HepG2 (cell line): ENCODE results near the gene IPO9. TPM values are rescaled to one million over a fixed set of nuclear protein-coding genes. Genes with fewer than 3 reads are reported as not detected.

Source experiments
- HES4 ChIP-seq: sonication (generic); formaldehyde crosslinking; IDR thresholded peaks from 2 replicates; pipeline ENCODE4 v1.9.0; 2021; ENCODE audit warnings: mild to moderate bottlenecking, missing genetic modification reagents, borderline replicate concordance
- HMG20A ChIP-seq: IDR thresholded peaks from 2 replicates; pipeline ENCODE4 v1.6.1; 2016; ENCODE audit warnings: borderline replicate concordance
- LCORL ChIP-seq, 2 experiments: fragments of 450-650 bp in 1 of 2; sonication (generic) in 1 of 2; formaldehyde crosslinking in 1 of 2; IDR thresholded peaks; 2 replicates each; pipeline versions ENCODE4 v1.5.0 to v1.6.1; 2017 to 2020; ENCODE audit warnings: antibody characterized with exemption in 1 of 2, missing genetic modification reagents in 1 of 2
- MAF1 ChIP-seq: sonication (generic); formaldehyde crosslinking; IDR thresholded peaks from 2 replicates; pipeline ENCODE4 v1.5.0; 2020; ENCODE audit warnings: missing genetic modification reagents, borderline replicate concordance
- PPARG ChIP-seq: conservative IDR thresholded peaks from 2 replicates; pipeline ENCODE4 v1.6.1; 2016; ENCODE audit warnings: missing biosample characterization, missing genetic modification reagents
- PREB ChIP-seq: sonication (generic); formaldehyde crosslinking; IDR thresholded peaks from 2 replicates; pipeline ENCODE4 v1.4.0; 2020; ENCODE audit warnings: missing genetic modification reagents
- SNAPC4 ChIP-seq: sonication (generic); formaldehyde crosslinking; IDR thresholded peaks from 2 replicates; pipeline ENCODE4 v1.4.0; 2020; ENCODE audit warnings: mild to moderate bottlenecking, missing genetic modification reagents
- STAT6 ChIP-seq: sonication (generic); formaldehyde crosslinking; IDR thresholded peaks from 2 replicates; pipeline ENCODE4 v1.4.0; 2020; ENCODE audit warnings: missing genetic modification reagents, mild to moderate bottlenecking, borderline replicate concordance
- TBX3 ChIP-seq: fragments of 450-650 bp; IDR thresholded peaks from 2 replicates; pipeline ENCODE4 v1.6.1; 2017; ENCODE audit warnings: antibody characterized with exemption, mild to moderate bottlenecking, inconsistent platforms, borderline replicate concordance
- U2AF1 ChIP-seq: fragments of 200-400 bp; formaldehyde crosslinking; optimal IDR thresholded peaks from 2 replicates; pipeline ENCODE3; 2017; ENCODE audit warnings: mild to moderate bottlenecking, low read depth, low read length
- ZBTB33 ChIP-seq: sonication (generic); formaldehyde crosslinking; IDR thresholded peaks from 2 replicates; pipeline ENCODE4 v1.4.0; 2020; ENCODE audit warnings: missing genetic modification reagents
- ZMYM2 ChIP-seq: sonication (generic); formaldehyde crosslinking; IDR thresholded peaks from 2 replicates; pipeline ENCODE4 v1.8.0; 2022; ENCODE audit warnings: mild to moderate bottlenecking, missing genetic modification reagents
- ZNF121 ChIP-seq: sonication (generic); formaldehyde crosslinking; IDR thresholded peaks from 2 replicates; pipeline ENCODE4 v1.5.0; 2020; ENCODE audit warnings: mild to moderate bottlenecking, missing genetic modification reagents
- ZNF256 ChIP-seq: sonication (generic); formaldehyde crosslinking; conservative IDR thresholded peaks from 2 replicates; pipeline ENCODE4 v1.4.0; 2020; ENCODE audit warnings: missing genetic modification reagents
- ZNF615 ChIP-seq: sonication (generic); formaldehyde crosslinking; IDR thresholded peaks from 2 replicates; pipeline ENCODE4 v1.5.0; 2020; ENCODE audit warnings: mild to moderate bottlenecking, missing genetic modification reagents, borderline replicate concordance
- ZNF720 ChIP-seq: sonication (generic); formaldehyde crosslinking; IDR thresholded peaks from 2 replicates; pipeline ENCODE4 v1.4.0; 2020; ENCODE audit warnings: missing genetic modification reagents
- ZNF768 ChIP-seq: sonication (generic); formaldehyde crosslinking; IDR thresholded peaks from 2 replicates; pipeline ENCODE4 v1.4.0; 2020; ENCODE audit warnings: missing genetic modification reagents
- ZNF83 ChIP-seq: sonication (generic); formaldehyde crosslinking; IDR thresholded peaks from 2 replicates; pipeline ENCODE4 v1.4.0; 2020; ENCODE audit warnings: missing genetic modification reagents, mild to moderate bottlenecking, borderline replicate concordance
- polyA plus RNA-seq, 8 experiments: library from polyadenylated mRNA; depleted of rRNA in 3 of 8; stranded (reverse) in 7 of 8; unstranded in 1 of 8; fragments of >200 nt; fragmentation: Illumina TruSeq in 4 of 8; extraction: Trizol in 4 of 8; gene quantifications; 2 replicates each; pipeline versions ENCODE4 v1.2.1 to v1.2.3, GENCODE V29; 2011 to 2016; ENCODE audit warnings: low read depth in 4 of 8, missing spikeins in 1 of 8, mixed read lengths in 1 of 8; ENCODE audit not compliant: insufficient read depth in 1 of 8
- total RNA-seq, 5 experiments: library from RNA; depleted of rRNA; stranded (reverse); fragments of >200 nt; fragmentation: Illumina TruSeq; extraction: Trizol; gene quantifications; 2 replicates each; pipeline ENCODE4 v1.2.3, GENCODE V29; 2016; ENCODE audit warnings: low read depth in 1 of 5

The IPO9 gene
- total and polyA plus RNA-seq, 2 of the 13 experiments (the other 11 are each of a cell fraction or from before 2014, with no cell fraction given), result 31.0 to 34.8 TPM

- no peak for TF ChIP-seq TBX3
- TF ChIP-seq U2AF1, result no peak
- TF ChIP-seq HMG20A, result no peak
- no peak for TF ChIP-seq ZNF121 (CRISPR knock-in tag)
- TF ChIP-seq ZNF720, result no peak
- no peak for TF ChIP-seq LCORL (IDR thresholded peaks at IDR 0.05)
- 0 out of 2 replicates have a peak, but pooled peaks have one; percentile 55 for TF ChIP-seq LCORL (CRISPR knock-in tag; IDR thresholded peaks at IDR 0.05)
- TF ChIP-seq ZBTB33 (CRISPR knock-in tag), result no peak
- no peak for TF ChIP-seq HES4 (CRISPR knock-in tag)
- TF ChIP-seq PREB (CRISPR knock-in tag), result no peak
- TF ChIP-seq ZNF768 (CRISPR knock-in tag), result peak; percentile 54
- TF ChIP-seq ZNF83 (CRISPR knock-in tag), result no peak
- TF ChIP-seq ZNF256 (CRISPR knock-in tag), result no peak
- no peak for TF ChIP-seq ZNF615 (CRISPR knock-in tag)
- TF ChIP-seq SNAPC4 (CRISPR knock-in tag), result no peak
- no peak for TF ChIP-seq MAF1 (CRISPR knock-in tag)
- 0 out of 2 replicates have a peak, but pooled peaks have one; percentile 15 for TF ChIP-seq PPARG (CRISPR knock-in tag)
- TF ChIP-seq STAT6 (CRISPR knock-in tag), result no peak
- TF ChIP-seq ZMYM2 (CRISPR knock-in tag), result no peak
Observed at GRCh38 chr1:201895913-201896807, 67.2 kb downstream of the IPO9 start (continued).
